Activated T-cell treated with anti-CD3 and anti-CD28 coated beads for 4 hours (primary cell): ENCODE results near the gene BFSP1.

Source experiments
- DNase-seq: peaks from one replicate; pipeline ENCODE4 v3.0.0-alpha.2; 2020

BFSP1 gene

DNA sequence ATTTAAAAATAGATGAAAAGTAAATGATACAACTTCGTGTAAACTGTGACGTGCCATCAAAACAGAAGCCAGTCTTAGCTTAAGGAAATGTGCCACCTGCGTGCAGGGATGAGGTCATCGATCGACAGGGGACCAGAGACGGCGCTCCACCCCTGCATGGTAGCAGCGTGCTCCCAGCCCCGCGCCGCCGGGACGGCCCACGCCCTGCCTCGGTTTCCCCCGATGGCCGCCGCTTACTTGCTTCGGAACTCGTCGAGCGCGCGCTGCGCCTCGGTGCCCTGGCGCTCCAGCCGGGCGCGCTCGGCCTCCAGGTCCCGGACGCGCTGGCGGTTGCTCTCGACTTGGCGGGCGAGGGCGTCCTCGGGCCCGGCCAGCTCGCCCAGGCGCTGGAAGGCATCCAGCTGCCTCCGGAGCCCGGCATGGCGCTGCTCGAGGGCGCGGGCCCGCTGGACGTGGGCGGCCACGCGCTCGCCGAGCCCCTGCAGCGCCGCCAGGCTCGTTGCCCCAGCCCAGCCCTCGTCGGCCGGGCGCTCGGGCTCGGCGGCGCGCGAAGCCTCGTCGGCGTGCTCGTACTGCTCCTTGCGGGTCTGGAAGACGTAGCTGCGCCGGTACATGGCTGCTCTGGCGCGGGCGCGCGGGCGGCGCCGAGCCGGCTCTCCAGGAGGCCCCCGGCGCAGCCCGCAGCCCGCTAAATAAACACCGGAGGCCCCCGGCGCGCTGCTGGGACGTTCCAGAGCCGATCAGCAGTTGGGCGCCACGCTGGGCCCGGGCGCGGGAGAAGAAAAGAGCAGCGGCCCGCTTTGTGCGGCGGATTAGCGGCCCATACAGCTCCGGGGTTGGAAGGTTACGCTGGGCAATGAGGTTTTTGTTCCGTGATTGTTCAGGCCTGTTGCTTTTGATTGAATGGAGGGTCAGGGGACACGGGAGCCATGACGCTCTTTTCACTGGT is at the start of gene BFSP1:
Gene BFSP1, minus strand, starts transcription at position 664 of the 949 bp plus-strand sequence. Its CDS starts 50 bp downstream, at position 614.
- peak; percentile 24 for DNase-seq

DNA sequence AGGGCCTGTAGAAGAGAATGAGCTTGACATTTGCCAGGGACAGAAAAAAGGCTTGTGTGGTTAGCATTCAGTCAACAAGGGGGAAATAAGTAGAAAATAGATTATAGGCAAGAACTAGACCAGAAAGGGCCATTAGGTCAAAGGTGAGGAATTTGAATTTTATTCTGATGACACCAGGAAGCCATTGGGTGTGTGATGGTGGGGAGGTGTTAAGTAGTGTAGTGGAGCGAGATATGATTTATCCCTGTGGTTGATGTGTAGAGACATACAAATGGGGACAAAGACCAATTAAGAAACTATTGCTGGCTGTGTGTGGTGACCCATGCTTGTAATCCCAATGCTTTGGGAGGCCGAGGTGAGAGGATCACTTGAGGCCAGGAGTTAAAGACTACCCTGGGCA is 49.7 kb upstream of the BFSP1 start:
- DNase-seq: no peak

- no peak for DNase-seq
Observed at GRCh38 chr20:17579369-17580039, 48.3 kb upstream of the BFSP1 start.

- DNase-seq: no peak
Observed at GRCh38 chr20:17576215-17576614, 45.0 kb upstream of the BFSP1 start.

DNA sequence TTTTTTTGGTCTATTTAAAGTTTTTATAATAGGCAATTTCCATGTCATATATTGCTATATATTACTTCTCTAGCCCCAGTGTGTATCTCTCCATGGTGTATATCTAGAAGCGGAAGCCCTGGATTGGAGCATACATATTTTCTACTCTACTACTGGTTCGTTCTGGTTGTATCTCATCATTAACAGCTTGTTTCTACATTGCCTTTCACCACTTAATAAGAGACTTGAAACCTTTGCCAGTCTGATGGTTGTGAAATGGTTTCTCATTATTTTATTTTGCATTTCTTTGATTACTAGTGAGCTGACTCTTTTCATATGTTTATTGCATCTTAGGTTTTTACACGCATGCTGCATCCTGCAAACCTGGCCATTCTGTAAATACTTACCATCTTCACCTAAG is 42.3 kb upstream of the BFSP1 start:
- DNase-seq: no peak

DNA sequence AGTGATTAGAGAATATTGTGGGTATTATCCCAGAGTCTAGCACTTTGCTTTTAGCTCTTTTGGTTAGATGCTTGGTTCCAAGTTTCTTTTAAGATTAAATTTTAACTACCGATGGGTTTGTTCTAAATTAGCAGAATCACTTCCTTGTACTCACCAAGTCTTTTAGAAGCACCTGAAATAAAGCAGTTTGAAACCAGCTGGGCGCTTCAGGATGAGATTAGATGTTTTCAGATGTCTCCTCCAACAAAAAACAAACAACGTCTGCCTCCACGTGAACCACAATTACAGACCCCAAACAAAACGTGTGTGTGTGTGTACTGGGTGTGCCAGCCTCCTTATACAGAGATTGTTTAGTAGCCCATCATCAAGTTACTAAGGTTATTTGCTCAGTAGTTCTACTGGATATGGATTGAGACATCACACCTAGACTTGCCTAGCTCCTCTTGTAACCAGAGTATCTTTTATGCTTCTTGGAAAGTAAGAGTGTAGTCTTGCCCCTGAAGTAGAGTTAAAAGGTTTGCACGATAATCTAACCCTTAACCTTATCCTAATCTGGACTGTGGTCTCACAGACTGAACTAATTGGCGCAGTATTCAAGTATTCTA is 41.0 kb upstream of the BFSP1 start:
- DNase-seq: no peak

DNA sequence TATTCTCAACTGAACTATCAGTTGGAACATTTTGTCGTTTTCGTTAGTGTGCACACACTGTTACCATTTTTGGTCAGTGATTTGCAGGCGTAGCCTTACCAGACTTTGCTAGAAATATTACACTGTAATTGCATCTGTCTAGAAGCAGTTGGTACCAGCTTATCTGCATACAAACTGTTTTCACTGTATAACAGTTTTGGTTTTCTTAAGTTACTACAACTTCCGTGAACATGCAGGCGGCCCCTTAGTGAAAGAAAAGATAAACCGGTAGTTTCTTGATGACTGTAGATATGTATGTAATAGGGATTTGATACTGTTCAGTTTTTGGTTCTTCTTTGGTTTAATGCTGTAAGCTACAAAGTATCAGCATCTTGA is 40.0 kb upstream of the BFSP1 start:
- no peak for DNase-seq

- DNase-seq: peak; percentile 15
Observed at GRCh38 chr20:17570347-17571152, 39.4 kb upstream of the BFSP1 start.

- peak; percentile 77 for DNase-seq
Observed at GRCh38 chr20:17569616-17570346, 38.6 kb upstream of the BFSP1 start, which contains the start of gene DSTN. Gene DSTN (plus strand): TSS chr20:17570075. CDS start chr20:17570209, 134 bp downstream.

DNA sequence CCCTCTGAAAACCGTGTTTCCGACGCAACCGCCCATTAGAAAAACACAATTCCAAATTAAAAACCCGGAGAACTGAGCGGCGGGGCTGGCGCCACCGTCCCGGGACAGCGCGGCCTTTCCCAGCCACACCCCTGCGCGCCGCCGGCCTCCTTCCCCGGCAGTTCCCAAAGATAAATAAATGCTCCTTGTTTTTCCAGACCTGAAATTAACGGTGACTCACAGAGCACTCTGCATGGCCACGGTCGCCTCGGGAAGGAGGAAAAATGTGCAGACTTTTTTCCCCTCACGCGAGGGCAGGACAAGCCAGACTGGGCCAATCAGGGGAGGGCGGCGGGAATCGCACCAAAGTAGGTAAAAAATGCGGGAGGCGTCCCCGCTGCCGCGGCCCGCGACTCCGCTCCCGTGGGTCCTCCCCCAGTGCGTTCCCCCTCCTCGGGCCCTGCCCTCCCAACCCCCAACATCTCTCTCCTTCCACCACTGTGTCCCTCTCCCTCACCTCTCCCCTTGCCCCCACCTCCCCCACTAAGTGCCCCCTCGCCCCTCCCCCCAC is 37.9 kb upstream of the BFSP1 start:
- DNase-seq: no peak

DNA sequence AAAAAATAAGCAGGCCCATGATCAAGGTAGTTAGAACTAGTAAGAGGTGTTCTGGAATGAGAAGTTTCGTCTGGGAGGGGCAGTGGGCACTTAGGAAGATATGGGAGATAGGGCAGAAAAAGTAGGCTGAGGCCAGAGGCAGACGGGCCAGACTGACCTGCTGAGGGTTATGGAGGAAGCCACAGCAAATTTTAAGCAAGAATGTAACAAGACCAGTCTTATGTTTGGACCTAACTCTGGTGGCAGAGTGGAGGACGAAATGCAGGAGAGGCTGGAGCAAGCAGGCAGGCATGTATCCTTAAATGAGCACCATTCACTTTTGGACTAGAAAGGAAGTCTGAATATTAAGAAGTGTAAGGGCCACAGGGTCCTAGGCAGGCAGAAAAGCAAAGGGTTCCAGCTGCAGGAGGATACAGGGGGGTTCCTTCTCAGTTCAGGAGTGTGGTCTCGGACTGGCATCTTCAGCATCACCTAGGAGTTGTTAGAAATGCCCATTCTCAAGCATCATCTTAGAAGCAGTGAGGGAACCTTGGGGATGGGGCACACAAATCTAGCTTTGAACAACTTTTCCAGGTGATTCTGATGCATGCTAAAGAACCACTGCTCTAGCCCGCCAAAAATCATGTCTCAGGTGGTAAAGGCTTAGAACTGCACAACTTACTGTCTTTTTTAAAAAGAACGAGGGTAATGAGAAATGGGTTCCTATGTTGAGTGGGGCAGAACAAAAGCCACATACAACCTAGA is 37.0 kb upstream of the BFSP1 start:
- no peak for DNase-seq

GRCh38 chr20:17566345-17566744 is 35.2 kb upstream of the BFSP1 start:
- DNase-seq: no peak

- no peak for DNase-seq
Observed at GRCh38 chr20:17565169-17565845, 34.1 kb upstream of the BFSP1 start.

- no peak for DNase-seq
Observed at GRCh38 chr20:17562804-17563305, 31.7 kb upstream of the BFSP1 start.

DNA sequence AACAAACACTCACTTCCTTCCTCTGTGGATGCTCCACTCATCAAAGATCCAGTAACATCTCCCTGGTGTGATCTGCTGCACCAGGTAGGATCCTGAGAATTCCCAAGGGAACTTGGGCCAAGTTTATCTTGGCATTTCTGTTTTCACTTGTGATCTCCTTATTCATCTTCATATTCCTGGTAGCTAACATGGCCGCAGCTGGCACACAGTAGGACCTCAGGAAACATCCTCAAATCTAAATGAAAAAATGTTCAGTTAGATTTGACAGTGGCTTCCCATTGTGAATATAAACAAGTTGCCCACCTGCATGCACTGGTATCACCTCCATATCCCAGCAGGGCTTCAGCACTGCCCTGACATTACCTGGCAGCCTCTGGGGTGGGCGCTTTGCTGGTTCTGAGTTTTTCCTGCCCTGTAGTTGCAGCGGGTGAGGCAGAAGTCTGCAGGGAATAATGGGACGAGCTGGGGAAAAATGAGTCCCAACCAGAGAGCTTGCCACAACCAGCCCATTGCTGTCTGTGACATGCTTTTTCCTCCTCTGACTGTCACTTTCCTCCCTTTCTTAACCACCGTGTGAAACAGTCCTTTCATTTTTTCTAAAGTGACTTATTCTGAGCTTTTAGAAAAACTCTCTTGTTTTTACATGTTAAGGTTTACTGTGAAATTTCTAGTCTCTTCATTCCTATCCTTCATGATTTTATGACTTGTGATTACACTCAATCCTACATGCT is 29.3 kb upstream of the BFSP1 start:
- DNase-seq: no peak

DNA sequence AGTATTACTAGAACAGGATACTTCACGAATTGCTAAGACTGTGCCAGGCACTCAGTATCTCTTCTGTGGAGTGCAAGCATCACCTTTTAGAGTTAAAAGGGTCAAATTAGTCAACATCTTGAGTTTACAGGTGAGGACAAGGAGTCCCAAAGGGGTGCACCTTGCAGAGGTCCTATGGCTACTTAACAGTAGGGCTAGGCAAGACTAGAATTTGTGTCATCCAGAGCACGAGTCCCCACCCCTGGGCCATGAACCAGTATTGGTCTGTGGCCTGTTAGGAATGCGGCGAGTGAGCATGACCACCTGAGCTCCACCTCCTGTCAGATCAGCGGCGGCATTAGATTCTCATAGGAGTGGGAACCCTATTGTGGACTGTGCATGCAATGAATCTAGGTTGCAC is 28.2 kb upstream of the BFSP1 start:
- DNase-seq: no peak

GRCh38 chr20:17558941-17559304 is 27.7 kb upstream of the BFSP1 start:
- DNase-seq: no peak

DNA sequence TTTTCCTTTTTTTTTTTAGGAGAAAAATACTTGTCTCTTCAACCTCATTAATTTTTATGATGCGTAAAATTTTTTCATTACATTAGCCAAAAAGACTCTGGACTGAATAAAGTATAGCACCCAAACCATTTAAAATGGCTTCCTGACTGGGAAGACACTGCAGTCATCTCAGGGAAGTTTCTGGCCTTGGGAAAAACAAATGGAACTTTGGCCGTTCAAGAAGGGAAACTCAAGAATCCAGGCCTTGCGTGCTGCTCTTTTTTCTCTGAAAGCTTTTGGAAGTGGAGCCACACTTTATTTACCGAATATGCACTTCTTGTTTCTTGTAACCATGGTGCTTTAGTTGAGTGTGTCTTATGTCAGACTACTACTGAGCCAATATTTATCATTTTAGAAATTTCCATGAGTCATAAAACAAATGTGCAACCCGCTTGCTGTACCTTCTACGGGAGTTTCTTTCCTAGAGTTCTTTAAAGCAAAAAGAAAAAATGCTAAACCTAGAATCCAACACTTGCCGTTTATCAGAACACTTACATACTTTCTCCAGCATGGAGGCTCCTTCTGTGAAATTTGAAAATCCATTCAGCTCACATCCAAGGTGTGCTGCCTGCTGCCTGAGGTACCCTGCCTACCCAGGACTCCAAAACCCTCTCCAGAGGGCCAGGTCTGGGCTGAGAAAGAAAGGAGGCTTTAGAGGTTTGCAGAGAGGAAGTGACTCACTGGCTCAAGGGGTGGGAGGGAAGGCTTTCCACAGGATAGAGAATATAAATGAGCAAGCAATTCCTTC is 27.2 kb upstream of the BFSP1 start:
- no peak for DNase-seq

DNA sequence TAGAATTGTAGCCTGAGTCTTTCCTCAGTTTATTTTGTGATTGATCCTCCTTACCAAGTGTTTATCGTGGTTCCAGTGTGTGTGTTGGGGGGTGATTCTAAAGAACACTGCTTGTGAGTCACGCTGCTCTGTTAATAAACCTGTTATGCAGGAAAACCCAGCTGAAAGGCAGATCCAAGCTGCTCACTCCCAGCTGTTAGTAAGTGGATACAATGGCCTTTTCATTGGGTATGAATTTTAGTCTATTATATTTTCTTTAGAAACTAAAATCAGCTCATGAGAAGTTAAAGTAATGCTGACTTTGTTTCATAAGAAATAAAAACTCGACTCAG is 26.5 kb upstream of the BFSP1 start:
- no peak for DNase-seq
